CD4-positive, alpha-beta T cell treated with Interleukin-12 subunit alpha and Interleukin-12 subunit beta, for 1 hour (primary cell): ENCODE measurements around the gene DUS2.
A peak's percentile ranks its signal among the peaks of the same experiment; 100 is the strongest.
"Not testable (repeated sequence)": the region's sequence is repeated elsewhere in the genome, so short reads cannot be mapped to it uniquely, and the experiment has no call there.

ENCODE experiments used
- DNase-seq: peaks from one replicate; pipeline ENCODE4 v3.0.0-alpha.2; 2020

Gene DUS2

GRCh38 chr16:67998779-67999688, 24.1 kb upstream of the DUS2 start, which contains the start of gene DPEP2:
DPEP2 (minus strand) TSS chr16:67999484; CDS start chr16:67993212, 6,272 bp downstream.
- DNase-seq: peak; percentile 59

- DNase-seq: no peak
Measured at GRCh38 chr16:67999985-68000384, 23.1 kb upstream of the DUS2 start.

GRCh38 chr16:68000450-68000849, 22.6 kb upstream of the DUS2 start:
- no peak for DNase-seq

GRCh38 chr16:68003031-68003430, 20.1 kb upstream of the DUS2 start:
- no peak for DNase-seq

- no peak for DNase-seq
Measured at GRCh38 chr16:68005211-68005610, 17.9 kb upstream of the DUS2 start.

- peak; percentile 73 for DNase-seq
Measured at GRCh38 chr16:68005786-68006286, 17.2 kb upstream of the DUS2 start.

GRCh38 chr16:68009157-68009735, 13.8 kb upstream of the DUS2 start:
- DNase-seq: no peak

GRCh38 chr16:68009872-68010271, 13.2 kb upstream of the DUS2 start:
- not testable (repeated sequence) for DNase-seq

GRCh38 chr16:68013440-68013839, 9.6 kb upstream of the DUS2 start:
- DNase-seq: no peak

GRCh38 chr16:68015681-68016080, 7.4 kb upstream of the DUS2 start, which contains the start of gene DPEP2NB:
DPEP2NB (minus strand) TSS chr16:68015911; CDS start chr16:68015770, 141 bp downstream.
- DNase-seq: no peak

- DNase-seq: no peak
Measured at GRCh38 chr16:68019167-68019680, 3.9 kb upstream of the DUS2 start.

- no peak for DNase-seq
Measured at GRCh38 chr16:68021490-68021889, 1.6 kb upstream of the DUS2 start.

- no peak for DNase-seq
Measured at GRCh38 chr16:68022278-68022727, 781 bp upstream of the DUS2 start.

- no peak for DNase-seq
Measured at GRCh38 chr16:68028996-68029395, 5.9 kb downstream of the DUS2 start.

- not testable (repeated sequence) for DNase-seq
Measured at GRCh38 chr16:68030108-68030507, 7.0 kb downstream of the DUS2 start.

GRCh38 chr16:68031951-68032350, 8.9 kb downstream of the DUS2 start:
- no peak for DNase-seq

GRCh38 chr16:68033101-68033500, 10.0 kb downstream of the DUS2 start:
- no peak for DNase-seq

GRCh38 chr16:68035227-68035626, 12.1 kb downstream of the DUS2 start:
- no peak for DNase-seq

- no peak for DNase-seq
Measured at GRCh38 chr16:68037841-68038597, 14.9 kb downstream of the DUS2 start.

GRCh38 chr16:68040506-68041288, 17.6 kb downstream of the DUS2 start:
- DNase-seq: peak; percentile 92

GRCh38 chr16:68041783-68042182, 18.7 kb downstream of the DUS2 start:
- no peak for DNase-seq

GRCh38 chr16:68046106-68046505, 23.0 kb downstream of the DUS2 start:
- no peak for DNase-seq
